Posterior vena cava (tissue), 2 donors: ENCODE measurements around the gene SEC22B. TPM values are rescaled to one million over a fixed set of nuclear protein-coding genes. Genes with fewer than 3 reads are reported as not detected.
"Not testable (repeated sequence)": the region's sequence is repeated elsewhere in the genome, so short reads cannot be mapped to it uniquely, and the experiment has no call there.

Experiments used
- DNase-seq: peaks from one replicate; pipeline ENCODE4 v3.0.0-alpha.2; 2020; ENCODE audit warnings: low spot score
- intact Hi-C, 2 donors: fragments of 100-400 bp; cut with DNase I; formaldehyde crosslinking; loops; one replicate each; pipeline versions ENCODE4 v1.14.1 to v1.14.2; 2022 to 2023
- long read RNA-seq, 2 donors: library from polyadenylated mRNA; unstranded; transcript quantifications; one replicate each; pipeline ENCODE4 v2.0.0, GENCODE V29; 2020 to 2021
- total RNA-seq, 2 donors: library from RNA; stranded (reverse); fragmentation: NEBNext Ultra II Directional; extraction: Animal tissue kit (Norgen Biotek cat#: 25700); gene quantifications; one replicate each; pipeline ENCODE4 v1.2.1, GENCODE V29; 2021
- donor health status: DM: yes; HTN: yes; CAD: no.
- donor health status: DM: yes; HTN: yes; CAD: no.

The SEC22B gene
- total RNA-seq, result 10 to 100 TPM; 30.9 to 34.9 TPM
- long read RNA-seq, donor 1, full-length matches to known transcripts, result 19 of 30 reads
- long read RNA-seq, donor 1, partial matches to known transcripts, result 1 of 30 reads
- long read RNA-seq, donor 1, other reads (novel, unspliced or antisense), result 10 of 30 reads
- long read RNA-seq, donor 2, full-length matches to known transcripts, result 121 of 140 reads
- long read RNA-seq, donor 2, partial matches to known transcripts, result 4 of 140 reads
- long read RNA-seq, donor 2, other reads (novel, unspliced or antisense), result 15 of 140 reads

DNA sequence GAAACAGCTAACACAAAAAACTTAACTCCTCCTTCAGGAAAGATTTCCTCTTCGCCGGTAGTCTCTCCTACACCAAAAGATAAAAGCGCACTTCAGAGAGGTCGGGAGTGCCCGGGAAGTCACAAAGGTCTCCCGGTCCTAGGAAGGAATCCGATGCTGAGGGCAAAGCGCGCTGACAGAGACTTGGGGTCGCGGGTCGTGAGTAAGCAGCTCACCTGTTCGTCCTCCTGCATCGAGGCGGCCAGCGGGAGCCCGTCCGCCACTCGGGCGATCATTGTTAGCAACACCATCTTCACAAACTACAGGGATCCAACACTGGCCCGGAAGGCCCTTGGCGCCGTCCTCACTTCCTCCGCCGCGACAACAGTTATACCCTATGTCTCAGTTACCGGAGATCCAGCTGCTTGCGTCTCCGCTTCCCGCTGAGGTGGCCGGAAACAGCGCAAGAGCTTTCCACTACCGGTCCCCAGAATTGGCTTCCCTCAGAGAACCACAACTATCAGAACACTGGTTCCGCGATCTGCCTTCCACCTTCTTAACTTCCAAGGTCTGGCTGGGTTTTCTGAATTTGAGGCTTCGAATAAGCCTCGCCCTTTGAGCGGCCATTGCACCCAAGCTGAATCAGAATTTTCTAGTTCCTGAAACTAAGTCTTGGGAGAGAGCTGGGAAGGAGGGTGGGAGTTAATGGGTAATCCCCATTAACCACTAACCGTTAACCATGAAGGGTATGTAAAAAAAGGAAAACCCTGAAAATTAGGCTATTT is at the start of gene SEC22B:
Gene SEC22B (minus strand): TSS at position 429 of the 764 bp plus-strand sequence. CDS start 139 bp downstream, at position 290.
- intact Hi-C loops, result no loop called here
- peak; percentile 95 for DNase-seq

DNA sequence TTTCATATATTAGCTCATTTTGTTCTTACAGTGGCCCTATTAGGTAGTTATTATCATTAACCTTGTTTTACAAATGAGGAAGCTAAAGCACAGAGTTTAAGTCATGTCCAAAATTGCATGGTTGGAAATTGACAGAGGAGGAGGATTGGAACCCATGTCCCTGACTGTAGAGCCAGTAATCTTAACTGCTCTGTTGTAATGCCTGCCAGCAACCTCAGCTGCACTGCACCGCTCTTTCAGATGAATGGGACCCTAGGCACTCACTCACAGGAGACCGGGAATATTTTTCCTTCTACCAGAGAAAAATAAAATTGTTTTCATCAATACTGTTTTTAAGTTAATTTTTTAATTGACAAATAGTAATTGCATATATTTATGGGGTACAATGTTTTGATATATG is 41.6 kb upstream of the SEC22B start:
- DNase-seq, result peak; percentile 47
- intact Hi-C loops, result not testable (repeated sequence)

- intact Hi-C loops, DNase-seq: not testable (repeated sequence)
These were observed 41.0 kb upstream of the SEC22B start for GRCh38 chr1:120217175-120217929.

DNA sequence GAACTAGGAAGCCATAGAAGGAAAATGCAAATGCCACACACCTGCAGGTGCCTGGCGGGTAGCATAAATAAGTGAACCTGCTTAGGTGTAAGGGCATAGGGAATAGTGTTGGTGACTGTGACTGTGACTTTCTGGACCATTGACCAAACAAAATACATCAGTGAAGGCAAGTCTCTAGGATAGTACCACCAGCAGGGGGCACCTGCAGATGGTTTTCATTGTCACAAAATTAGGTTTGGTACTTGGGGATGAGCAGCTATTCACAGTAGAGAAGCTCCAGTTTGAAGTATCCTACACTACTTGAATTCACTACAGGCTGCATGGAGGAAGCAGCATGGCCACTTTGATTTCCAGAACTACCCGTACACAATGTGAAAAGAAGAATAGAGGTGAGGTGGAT is 37.3 kb upstream of the SEC22B start:
- intact Hi-C loops, result not testable (repeated sequence)

GRCh38 chr1:120210754-120211153 is 34.4 kb upstream of the SEC22B start:
- DNase-seq, intact Hi-C loops: not testable (repeated sequence)

More for the DNA sequence above, 37.3 kb upstream of the SEC22B start:
- DNase-seq, result not testable (repeated sequence)

GRCh38 chr1:120196863-120197775 is 20.8 kb upstream of the SEC22B start:
- peak; percentile 65 for DNase-seq
- intact Hi-C loops, result not testable (repeated sequence)

DNA sequence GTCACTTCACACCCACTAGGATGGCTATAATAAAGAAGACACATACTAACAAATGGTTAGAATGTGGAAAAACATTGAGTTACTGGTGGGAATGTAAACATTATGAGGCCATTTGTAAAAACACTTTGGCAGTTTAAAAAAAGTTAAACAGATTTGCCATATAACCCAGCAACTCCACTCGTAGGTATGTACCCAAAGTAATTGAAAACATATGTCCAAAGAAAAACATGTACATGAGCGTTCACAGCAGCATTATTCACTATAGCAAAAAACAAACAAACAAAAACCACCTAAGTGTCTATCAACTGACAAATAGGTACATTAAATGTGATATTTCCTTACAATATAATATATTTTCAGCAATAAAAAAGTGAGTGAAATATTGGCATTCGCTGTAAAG is 12.3 kb upstream of the SEC22B start:
- intact Hi-C loops, result not testable (repeated sequence)

GRCh38 chr1:120182176-120182707 is 5.9 kb upstream of the SEC22B start:
- intact Hi-C loops, DNase-seq: not testable (repeated sequence)

More for the DNA sequence above, 12.3 kb upstream of the SEC22B start:
- DNase-seq, result not testable (repeated sequence)

DNA sequence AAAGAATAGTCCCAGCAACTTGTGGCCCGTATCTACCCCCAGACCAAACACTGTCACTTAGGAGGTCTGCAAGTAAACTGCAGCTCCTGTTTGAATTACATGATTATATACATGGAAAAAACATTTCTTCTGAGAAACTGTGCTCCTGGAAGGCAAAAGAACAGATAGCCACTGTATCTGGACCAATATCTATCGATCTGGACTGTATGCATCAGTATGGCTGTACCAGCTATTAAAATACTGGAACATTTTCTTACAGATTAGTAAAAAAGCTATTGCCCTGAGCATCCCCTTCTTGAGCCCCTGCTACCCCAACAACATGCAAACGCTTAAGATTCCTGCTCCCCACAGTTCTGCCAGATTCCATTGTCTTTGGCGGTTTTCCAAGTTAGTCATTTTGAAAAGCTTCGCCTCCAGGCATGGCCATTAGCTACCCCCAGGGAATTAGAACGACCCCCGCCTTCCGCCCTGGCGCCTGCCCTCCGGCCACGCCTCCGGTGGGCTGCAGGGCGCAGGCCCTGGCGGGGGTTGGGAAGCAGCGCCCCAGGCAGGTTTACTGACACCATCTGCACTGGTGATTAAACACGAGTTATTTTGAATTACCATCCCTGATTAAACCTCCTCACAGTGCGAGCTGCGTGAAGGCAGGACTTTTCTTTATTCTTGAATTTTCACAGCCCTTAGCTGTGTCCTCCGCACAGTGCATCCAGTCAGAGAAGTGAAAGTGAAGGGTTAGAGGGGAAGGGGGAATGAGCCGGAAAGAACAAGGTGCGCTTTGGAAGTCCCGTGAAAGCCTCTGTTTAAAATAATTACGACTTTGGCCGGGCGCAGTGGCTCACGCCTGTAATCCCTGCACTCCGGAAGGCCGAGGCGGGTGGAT is 3.7 kb upstream of the SEC22B start:
- intact Hi-C loops, result not testable (repeated sequence)
- peak; percentile 66 for DNase-seq

GRCh38 chr1:120178799-120179756 is 2.8 kb upstream of the SEC22B start:
- intact Hi-C loops, result no loop called here
- no peak for DNase-seq

DNA sequence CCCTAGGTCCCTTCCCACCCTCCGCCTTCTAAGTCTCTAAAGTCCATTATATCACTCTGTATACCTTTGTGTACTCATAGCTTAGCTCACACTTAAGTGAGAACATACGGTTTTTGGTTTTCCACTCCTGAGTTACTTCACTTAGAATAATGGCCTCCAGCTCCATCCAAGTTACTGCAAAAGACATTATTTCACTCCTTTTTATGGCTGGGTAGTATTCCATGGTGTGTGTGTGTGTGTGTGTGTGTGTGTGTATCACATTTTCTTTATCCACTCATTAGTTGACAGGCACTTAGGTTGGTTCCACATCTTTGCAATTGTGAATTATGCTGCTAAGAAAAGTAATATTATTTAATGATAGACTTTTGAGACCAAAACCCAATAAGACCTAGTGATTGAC is 1.7 kb upstream of the SEC22B start:
- intact Hi-C loops, DNase-seq: not testable (repeated sequence)

DNA sequence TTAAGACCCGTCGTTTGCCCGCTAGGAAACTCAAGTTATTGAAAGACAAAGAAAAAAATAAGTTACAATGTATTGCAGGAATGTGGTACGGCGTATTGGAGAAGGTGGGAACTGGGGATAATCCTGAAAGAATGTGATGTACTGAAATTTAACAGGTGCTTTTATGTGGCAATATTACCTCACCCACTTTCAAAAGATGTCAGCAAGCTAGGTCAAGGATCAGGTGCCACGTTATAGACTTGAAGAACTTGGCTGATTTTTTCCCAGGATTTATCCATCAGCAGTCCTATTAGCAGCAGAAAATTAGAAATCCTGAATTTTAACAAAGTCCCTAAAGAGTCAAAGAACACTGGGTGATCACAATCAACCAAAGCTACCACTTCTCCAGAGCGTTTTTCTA is 632 bp downstream of the SEC22B start:
- intact Hi-C loops, DNase-seq: not testable (repeated sequence)

DNA sequence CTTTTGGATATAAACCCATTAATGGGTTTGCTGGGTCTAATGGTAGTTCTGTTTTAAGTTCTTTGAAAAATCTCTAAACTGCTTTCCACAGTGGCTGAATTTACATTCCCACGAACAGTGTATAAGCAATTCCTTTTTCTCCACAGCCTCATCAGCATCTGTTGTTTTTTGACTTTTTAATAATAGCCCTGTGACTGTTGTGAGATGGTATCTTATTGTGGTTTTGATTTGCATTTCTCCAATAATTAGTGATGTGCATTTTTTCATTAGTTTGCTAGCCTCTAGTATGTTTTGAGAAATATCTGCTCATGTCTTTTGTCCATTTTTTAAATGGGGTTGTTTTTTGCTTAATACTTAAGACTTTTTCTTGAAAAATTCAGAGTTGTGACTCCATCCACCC is 11.6 kb downstream of the SEC22B start:
- intact Hi-C loops, DNase-seq: not testable (repeated sequence)

DNA sequence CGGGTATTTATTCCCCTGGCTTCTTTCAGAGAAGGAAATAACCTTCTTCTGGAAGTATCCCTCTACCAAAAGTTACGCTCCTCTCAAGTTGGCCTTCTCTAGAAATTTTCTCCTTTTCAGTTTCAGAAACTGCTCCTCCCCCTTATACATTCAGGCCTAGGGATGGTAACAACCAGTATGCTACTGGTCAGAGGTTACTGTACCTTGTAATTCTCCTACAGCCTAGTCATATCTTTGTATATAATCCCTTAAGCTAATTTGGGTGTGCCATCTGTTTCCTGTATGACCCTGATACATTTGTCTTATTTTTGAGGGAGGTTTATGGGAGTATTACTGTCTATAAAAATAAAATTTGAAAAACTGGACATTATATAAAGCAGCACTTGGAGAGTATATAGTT is 14.3 kb downstream of the SEC22B start:
- DNase-seq, intact Hi-C loops: not testable (repeated sequence)

DNA sequence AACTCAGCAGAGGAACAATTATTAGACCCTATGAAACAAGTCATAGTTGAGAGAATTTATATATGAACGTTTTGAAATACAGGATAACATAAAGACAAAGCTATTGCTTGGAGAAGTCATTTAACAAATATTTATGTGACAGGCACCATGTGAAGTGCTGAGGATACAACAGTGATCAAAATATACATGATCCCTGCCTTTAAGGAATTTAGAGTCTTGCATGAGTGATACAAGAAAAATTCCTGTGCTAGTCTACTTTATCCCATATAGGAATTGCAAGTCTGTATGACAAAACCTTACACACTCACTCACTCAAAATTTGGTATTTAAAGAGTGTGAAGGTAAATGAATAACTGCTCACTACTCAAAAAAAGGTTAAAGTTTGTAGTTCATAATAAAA is 17.8 kb downstream of the SEC22B start:
- intact Hi-C loops, DNase-seq: not testable (repeated sequence)

- DNase-seq, intact Hi-C loops: not testable (repeated sequence)
These were observed 18.2 kb downstream of the SEC22B start for GRCh38 chr1:120158086-120158485.
